SK-N-SH treated with all-trans-retinoic acid at 6 μM for 48 hours (cell line): Measurements from ENCODE around the gene ASIC1.
A peak's percentile ranks its signal among the peaks of the same experiment; 100 is the strongest.

Experiments
- ATAC-seq: fragments of 200-7000 bp; cut with Tn5 transposase; 3 replicates; pipeline ENCODE4 v1.9.1; 2020; ENCODE audit warnings: mild to moderate bottlenecking, moderate library complexity
- ARNTL ChIP-seq: fragments of 450-650 bp; formaldehyde crosslinking; IDR thresholded peaks from 2 replicates; pipeline ENCODE4 v1.5.0; 2020; ENCODE audit warnings: low read depth, mild to moderate bottlenecking, moderate library complexity, borderline replicate concordance
- BACH2 ChIP-seq: fragments of 250-450 bp; sonication (Bioruptor Pico); IDR thresholded peaks from 2 replicates; pipeline ENCODE4 v1.9.0; 2021; ENCODE audit warnings: mild to moderate bottlenecking, borderline replicate concordance
- CREB5 ChIP-seq: fragments of 250-450 bp; sonication (Bioruptor Pico); IDR thresholded peaks from 2 replicates; pipeline ENCODE4 v1.5.1; 2020; ENCODE audit warnings: low read depth, mild to moderate bottlenecking, moderate library complexity
- CSDC2 ChIP-seq: fragments of 250-450 bp; sonication (Bioruptor Pico); IDR thresholded peaks from 2 replicates; pipeline ENCODE4 v1.5.0; 2020; ENCODE audit warnings: mild to moderate bottlenecking, moderate library complexity
- ESRRG ChIP-seq: fragments of 250-450 bp; sonication (Bioruptor Pico); IDR thresholded peaks from 2 replicates; pipeline ENCODE4 v1.6.1; 2021; ENCODE audit warnings: mild to moderate bottlenecking
- GLIS3 ChIP-seq: fragments of 250-450 bp; sonication (Bioruptor Pico); IDR thresholded peaks from 2 replicates; pipeline ENCODE4 v1.5.0; 2020; ENCODE audit warnings: mild to moderate bottlenecking, moderate library complexity
- ISL1 ChIP-seq: fragments of 250-450 bp; sonication (Bioruptor Pico); IDR thresholded peaks from 2 replicates; pipeline ENCODE4 v2.1.2; 2022; ENCODE audit warnings: mild to moderate bottlenecking, moderate library complexity
- OSR1 ChIP-seq: fragments of 250-450 bp; sonication (Bioruptor Pico); IDR thresholded peaks from 2 replicates; pipeline ENCODE4 v1.8.0; 2022; ENCODE audit warnings: moderate library complexity, mild to moderate bottlenecking, inconsistent platforms
- POU6F1 ChIP-seq: fragments of 250-450 bp; sonication (Bioruptor Pico); IDR thresholded peaks from 2 replicates; pipeline ENCODE4 v1.8.0; 2021; ENCODE audit warnings: low read depth, mild to moderate bottlenecking, moderate library complexity, borderline replicate concordance
- PPARA ChIP-seq: fragments of 250-450 bp; sonication (Bioruptor Pico); IDR thresholded peaks from 2 replicates; pipeline ENCODE4 v1.5.0; 2020; ENCODE audit warnings: mild to moderate bottlenecking, borderline replicate concordance
- RARB ChIP-seq: fragments of 250-450 bp; sonication (Bioruptor Pico); IDR thresholded peaks from 2 replicates; pipeline ENCODE4 v1.8.0; 2021; ENCODE audit warnings: mild to moderate bottlenecking, moderate library complexity
- TCF4 ChIP-seq: fragments of 250-450 bp; sonication (Bioruptor Pico); IDR thresholded peaks from 2 replicates; pipeline ENCODE4 v1.8.0; 2021; ENCODE audit warnings: mild to moderate bottlenecking, moderate library complexity, borderline replicate concordance
- TOX ChIP-seq: fragments of 250-450 bp; sonication (Bioruptor Pico); IDR thresholded peaks from 2 replicates; pipeline ENCODE4 v1.8.0; 2021; ENCODE audit warnings: mild to moderate bottlenecking, moderate library complexity, borderline replicate concordance
- ZFP3 ChIP-seq: fragments of 250-450 bp; sonication (Bioruptor Pico); IDR thresholded peaks from 2 replicates; pipeline ENCODE4 v1.5.0; 2020; ENCODE audit warnings: mild to moderate bottlenecking, moderate library complexity
- ZNF565 ChIP-seq: fragments of 450-650 bp; formaldehyde crosslinking; conservative IDR thresholded peaks from 2 replicates; pipeline ENCODE4 v1.5.0; 2020; ENCODE audit warnings: low read depth, mild to moderate bottlenecking, moderate library complexity
- ZNF70 ChIP-seq: fragments of 450-650 bp; formaldehyde crosslinking; IDR thresholded peaks from 2 replicates; pipeline ENCODE4 v1.5.0; 2020; ENCODE audit warnings: mild to moderate bottlenecking, moderate library complexity
- ZNF8 ChIP-seq: fragments of 450-650 bp; formaldehyde crosslinking; IDR thresholded peaks from 2 replicates; pipeline ENCODE4 v1.5.0; 2020; ENCODE audit warnings: mild to moderate bottlenecking, moderate library complexity
- TF ChIP-seq, protein P1 (sequence below): fragments of 250-450 bp; sonication (Bioruptor Pico); IDR thresholded peaks from 2 replicates; pipeline ENCODE4 v1.5.0; 2020; ENCODE audit warnings: mild to moderate bottlenecking, moderate library complexity
- TF ChIP-seq, protein P2 (sequence below): fragments of 250-450 bp; sonication (Bioruptor Pico); IDR thresholded peaks from 2 replicates; pipeline ENCODE4 v1.8.0; 2020; ENCODE audit warnings: mild to moderate bottlenecking, moderate library complexity, borderline replicate concordance

ASIC1 gene

DNA sequence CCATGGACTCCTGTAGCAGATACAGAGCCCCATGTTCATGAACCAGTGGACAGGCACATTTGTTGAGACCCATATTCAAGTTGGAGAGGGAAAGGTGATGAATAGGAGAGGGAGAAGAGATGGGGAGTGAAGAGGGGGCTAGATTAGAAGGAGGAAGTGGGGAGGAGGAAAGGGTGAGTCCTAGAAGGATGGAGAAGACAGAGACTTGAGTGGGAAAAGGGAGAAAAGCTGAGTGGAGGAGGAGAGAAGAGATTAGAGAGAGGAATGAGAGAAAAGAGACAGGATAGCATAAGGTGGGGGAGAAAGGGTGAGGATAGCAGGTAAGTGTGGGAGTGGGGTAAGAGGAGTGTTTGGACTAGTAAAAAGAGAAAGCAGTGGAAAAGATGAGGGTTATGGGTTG lies 4.9 kb upstream of the ASIC1 start:
- TF ChIP-seq TCF4 (CRISPR knock-in tag): no peak
- TF ChIP-seq CSDC2: no peak
- no peak for TF ChIP-seq RARB (CRISPR knock-in tag)
- TF ChIP-seq PPARA (CRISPR knock-in tag): no peak
- TF ChIP-seq, protein P1, sequence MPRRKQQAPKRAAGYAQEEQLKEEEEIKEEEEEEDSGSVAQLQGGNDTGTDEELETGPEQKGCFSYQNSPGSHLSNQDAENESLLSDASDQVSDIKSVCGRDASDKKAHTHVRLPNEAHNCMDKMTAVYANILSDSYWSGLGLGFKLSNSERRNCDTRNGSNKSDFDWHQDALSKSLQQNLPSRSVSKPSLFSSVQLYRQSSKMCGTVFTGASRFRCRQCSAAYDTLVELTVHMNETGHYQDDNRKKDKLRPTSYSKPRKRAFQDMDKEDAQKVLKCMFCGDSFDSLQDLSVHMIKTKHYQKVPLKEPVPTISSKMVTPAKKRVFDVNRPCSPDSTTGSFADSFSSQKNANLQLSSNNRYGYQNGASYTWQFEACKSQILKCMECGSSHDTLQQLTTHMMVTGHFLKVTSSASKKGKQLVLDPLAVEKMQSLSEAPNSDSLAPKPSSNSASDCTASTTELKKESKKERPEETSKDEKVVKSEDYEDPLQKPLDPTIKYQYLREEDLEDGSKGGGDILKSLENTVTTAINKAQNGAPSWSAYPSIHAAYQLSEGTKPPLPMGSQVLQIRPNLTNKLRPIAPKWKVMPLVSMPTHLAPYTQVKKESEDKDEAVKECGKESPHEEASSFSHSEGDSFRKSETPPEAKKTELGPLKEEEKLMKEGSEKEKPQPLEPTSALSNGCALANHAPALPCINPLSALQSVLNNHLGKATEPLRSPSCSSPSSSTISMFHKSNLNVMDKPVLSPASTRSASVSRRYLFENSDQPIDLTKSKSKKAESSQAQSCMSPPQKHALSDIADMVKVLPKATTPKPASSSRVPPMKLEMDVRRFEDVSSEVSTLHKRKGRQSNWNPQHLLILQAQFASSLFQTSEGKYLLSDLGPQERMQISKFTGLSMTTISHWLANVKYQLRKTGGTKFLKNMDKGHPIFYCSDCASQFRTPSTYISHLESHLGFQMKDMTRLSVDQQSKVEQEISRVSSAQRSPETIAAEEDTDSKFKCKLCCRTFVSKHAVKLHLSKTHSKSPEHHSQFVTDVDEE: no peak
- no peak for TF ChIP-seq CREB5 (CRISPR knock-in tag)
- no peak for ATAC-seq

DNA sequence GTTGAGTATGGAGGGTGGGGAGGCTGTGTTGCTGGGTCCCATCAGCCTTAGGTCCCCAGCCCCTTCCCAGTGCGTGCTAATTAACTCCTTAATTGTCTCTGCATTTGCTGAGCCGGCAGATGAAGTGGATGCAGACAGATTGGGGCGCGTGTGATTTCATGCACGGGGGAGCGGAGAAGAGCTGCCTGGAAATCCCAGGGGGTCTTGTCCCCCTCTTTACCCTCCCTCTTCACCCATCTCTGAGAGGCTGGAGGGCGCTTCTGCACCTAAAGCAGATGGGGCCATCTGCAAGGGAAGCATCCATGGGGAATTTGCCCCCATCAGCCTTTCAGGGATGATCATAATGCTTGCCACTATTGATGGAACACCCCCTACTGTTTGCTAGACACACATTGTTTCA lies 4.4 kb upstream of the ASIC1 start:
- no peak for ATAC-seq
- no peak for TF ChIP-seq POU6F1
- TF ChIP-seq, protein P2, sequence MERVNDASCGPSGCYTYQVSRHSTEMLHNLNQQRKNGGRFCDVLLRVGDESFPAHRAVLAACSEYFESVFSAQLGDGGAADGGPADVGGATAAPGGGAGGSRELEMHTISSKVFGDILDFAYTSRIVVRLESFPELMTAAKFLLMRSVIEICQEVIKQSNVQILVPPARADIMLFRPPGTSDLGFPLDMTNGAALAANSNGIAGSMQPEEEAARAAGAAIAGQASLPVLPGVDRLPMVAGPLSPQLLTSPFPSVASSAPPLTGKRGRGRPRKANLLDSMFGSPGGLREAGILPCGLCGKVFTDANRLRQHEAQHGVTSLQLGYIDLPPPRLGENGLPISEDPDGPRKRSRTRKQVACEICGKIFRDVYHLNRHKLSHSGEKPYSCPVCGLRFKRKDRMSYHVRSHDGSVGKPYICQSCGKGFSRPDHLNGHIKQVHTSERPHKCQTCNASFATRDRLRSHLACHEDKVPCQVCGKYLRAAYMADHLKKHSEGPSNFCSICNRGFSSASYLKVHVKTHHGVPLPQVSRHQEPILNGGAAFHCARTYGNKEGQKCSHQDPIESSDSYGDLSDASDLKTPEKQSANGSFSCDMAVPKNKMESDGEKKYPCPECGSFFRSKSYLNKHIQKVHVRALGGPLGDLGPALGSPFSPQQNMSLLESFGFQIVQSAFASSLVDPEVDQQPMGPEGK: no peak
- TF ChIP-seq, all 23 proteins: peak for 0

DNA sequence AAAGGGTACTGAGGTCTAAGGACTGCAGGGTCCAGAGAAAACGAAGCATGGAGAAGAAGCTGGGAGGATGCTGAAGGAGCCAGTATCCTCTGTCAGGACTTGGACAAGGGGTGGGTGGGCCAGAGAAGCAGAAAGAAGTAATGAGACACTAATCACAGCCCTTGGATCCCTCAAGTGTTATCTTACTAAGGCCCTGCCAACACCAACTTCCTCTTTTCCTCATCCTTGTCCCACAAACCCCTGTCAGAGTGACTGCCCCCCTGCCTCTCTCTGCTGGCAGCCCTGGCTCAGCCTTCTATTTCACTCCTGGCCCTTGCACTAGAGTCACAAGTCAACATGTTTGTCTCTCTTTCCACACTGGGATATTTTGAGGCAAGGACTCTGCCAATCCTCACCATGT lies 3.8 kb upstream of the ASIC1 start:
- TF ChIP-seq RARB (CRISPR knock-in tag) (no peak), TOX (CRISPR knock-in tag) (no peak), BACH2 (no peak), ZNF70 (CRISPR knock-in tag) (no peak), ESRRG (no peak)
- TF ChIP-seq, all 23 proteins: peak for 0
- ATAC-seq: no peak

GRCh38 chr12:50055831-50056638 lies 1.4 kb upstream of the ASIC1 start:
- TF ChIP-seq ZNF565 (no peak), BACH2 (no peak), POU6F1 (no peak), ISL1 (CRISPR knock-in tag) (no peak), RARB (CRISPR knock-in tag) (no peak), OSR1 (no peak), ARNTL (CRISPR knock-in tag) (no peak), ZFP3 (no peak)
- ATAC-seq: peak; percentile 65

DNA sequence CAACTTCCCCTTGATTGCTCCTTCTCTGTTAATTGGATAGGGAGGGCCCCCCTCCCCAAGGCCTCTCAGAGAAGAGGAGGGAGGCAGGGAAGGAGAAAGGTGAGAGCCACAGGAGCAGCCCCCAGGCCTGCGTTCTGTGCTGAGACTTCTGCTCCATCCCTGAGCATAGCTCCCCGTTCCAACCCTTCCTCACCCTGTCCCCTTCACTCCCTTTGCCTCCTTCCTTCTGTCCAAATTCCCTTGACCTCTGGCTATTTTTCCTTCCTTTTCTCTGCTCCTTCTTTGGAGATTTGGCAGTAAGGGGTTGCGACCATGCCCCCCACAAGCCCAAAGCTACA lies 788 bp upstream of the ASIC1 start:
- ATAC-seq: no peak
- TF ChIP-seq ARNTL (CRISPR knock-in tag) (no peak), OSR1 (no peak), ZFP3 (no peak), ZNF70 (CRISPR knock-in tag) (no peak), BACH2 (no peak), ZNF8 (CRISPR knock-in tag) (no peak), TCF4 (CRISPR knock-in tag) (no peak), GLIS3 (no peak), POU6F1 (no peak)
- TF ChIP-seq, protein P1: no peak
